Activated CD4-positive, alpha-beta T cell treated with anti-CD3 and anti-CD28 coated beads for 4 hours (primary cell): ENCODE data around the gene OFD1.

ENCODE experiments used
- DNase-seq, 2 donors: peaks; one replicate each; pipeline ENCODE4 v3.0.0-alpha.2; 2020

The OFD1 gene

DNA sequence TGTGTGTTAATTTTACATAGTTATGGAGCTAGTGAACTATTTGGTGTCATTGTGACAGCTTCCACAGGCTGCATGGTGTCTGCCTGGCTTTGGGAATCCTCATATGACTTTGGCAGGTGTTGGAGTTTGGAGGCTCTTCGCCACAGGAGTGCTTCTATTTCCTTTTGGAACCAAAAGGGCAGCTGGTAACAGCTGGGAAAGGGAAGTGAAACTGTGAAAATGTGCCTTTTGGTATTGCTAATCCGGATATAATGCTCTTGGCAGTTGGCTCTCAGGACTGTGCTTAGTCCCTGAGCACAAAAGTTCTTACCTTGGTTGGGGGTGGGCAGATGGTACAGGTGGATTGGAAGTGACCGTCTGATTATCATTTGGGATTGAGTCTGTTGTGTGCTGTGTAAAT lies 18.1 kb downstream of the OFD1 start:
- no peak for DNase-seq

DNA sequence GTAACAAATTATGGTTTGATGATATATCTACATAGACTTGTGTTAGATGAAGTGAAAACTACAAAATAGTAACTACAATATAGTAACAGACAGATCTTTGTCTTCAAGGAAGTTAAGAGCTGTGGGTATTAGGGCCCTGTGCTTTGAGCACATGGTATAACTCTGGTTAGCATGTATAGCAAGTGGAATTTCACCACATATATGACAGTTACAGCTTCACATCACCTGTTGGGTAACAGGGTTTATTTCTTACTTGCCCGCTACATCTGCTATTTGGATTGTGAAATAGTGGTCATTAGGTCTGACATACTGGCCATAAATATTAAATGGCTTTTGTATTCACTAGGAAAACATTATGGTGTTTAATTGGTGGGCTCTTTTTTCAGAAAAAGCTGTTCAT lies 20.2 kb downstream of the OFD1 start:
- no peak for DNase-seq

DNA sequence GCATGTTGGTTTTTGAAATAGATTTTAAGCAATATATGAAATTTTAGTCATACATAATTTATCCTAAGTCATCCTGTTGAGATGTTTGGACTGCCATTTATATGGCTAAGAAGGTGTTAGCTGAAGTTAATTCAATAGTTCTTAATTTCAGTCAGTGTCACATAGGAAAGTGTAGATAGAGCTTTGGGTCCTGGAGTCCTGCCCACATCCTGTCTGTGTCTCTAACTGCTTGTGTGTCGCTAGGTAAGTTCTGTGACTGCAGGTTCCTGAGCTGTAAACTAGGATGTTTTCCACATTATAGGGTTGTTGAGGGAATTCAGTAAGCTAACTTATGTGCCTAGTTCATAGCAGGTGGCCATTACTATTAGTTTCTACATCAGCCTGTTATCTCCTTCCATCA lies 20.7 kb downstream of the OFD1 start:
- DNase-seq, result no peak

DNA sequence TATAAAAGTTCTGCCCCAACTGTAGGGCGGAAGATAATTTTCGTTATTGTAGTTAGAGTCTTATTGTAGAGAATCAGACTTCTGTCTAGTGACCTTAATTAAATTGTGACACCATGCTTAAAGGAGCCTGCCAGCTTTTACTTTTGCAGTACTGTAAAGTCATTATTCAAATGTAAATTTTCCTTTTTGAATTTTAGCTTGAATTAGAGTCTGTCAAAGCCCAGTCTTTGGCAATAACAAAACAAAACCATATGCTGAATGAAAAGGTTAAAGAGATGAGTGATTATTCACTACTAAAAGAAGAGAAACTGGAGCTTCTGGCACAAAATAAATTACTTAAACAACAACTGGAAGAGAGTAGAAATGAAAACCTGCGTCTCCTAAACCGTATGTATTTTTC lies 21.8 kb downstream of the OFD1 start:
- DNase-seq, result no peak

DNA sequence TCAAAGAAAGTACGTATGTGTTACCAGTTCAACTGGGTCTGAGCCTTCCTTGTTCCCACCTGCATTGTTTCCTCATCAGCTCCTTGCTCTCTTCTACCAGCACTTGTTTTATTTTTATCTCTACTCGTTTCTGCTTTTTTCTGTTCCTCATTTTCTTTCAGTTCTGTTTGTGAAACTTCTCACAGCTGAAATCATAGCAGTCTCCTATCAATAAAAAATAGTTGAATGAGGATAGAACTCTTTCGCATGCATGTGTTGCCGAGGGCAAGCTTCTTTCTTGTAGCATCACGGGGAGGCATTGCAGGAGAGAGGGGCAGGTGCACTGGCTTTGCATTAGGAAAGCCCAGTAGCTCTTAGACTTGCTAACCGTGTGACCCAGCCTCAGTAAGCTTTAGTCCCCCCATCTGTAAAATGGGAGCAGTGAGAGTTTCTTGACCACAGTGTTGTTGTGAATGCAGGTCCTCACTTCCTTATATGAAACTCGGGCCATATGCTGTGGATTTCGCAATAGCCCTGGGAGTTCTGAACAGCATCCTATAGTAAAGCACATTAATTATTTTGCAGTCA lies 24.7 kb downstream of the OFD1 start:
- DNase-seq, result no peak

DNA sequence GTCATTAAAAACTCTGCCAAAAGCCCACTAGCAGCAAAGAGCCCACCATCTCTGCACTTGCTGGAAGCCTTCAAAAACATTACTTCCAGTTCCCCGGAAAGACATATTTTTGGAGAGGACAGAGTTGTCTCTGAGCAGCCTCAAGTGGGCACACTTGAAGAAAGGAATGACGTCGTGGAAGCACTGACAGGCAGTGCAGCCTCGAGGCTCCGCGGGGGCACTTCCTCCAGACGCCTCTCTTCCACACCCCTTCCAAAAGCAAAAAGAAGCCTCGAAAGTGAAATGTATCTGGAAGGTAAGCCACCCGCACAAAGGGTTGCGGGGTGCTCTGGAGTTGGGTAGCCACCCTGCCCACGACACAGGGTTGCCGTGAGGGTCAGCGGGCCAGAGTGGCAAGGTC lies 25.9 kb downstream of the OFD1 start:
- DNase-seq, result no peak

DNA sequence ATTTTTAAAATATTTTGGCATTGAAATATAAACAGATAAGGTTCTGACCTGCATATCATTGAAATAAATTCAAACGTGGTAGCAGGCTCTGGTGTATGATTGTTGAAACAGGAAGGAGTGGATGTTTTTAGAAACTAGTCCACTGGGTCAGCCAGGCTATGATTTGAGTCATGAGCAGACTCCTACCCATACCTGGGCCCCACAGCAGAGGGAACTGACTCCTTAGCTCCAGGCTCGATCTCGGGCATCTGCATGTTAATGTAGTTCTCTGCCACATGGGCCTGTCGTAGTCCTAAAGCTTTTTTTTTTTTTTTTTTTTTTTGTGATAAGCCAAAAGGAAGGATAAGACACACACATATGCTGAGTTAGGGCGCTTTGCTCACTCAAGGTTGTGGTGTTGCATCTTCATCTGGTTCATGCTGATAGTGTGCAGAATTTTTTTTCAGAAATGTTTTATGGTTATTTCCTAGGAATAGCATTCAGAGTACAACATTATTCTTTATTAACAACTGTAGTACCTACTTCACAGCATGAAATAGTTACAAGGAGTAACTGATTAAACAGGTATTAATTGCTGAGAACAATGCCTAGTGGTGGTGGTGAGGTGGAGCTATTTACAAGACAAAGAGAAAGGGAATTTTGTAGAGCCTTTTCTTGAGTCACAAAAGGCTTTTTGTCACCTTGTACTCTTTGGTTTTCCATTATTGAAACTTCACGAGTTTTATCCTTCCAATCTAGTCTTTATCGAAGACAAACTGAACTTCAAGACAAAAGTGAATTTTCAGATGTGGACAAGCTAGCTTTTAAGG lies 27.3 kb downstream of the OFD1 start:
- DNase-seq, result no peak

DNA sequence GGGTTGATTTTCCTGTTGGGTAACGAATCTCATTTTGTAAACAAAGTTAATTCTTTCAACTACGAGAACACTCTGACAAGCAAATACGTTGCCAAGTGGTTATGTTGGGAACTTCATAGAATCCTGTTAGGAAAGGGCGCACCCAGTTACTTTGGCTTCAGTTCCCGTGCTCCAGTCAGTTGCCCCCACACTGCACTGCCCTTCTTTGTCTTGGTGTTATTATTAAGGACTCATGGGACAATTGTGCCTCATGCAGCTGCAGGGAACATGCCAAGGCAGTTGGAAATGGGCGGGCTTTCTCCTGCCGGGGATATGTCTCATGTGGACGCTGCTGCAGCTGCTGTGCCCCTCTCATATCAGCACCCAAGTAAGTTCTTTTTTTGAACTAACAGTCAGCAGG lies 28.9 kb downstream of the OFD1 start:
- DNase-seq, result no peak

DNA sequence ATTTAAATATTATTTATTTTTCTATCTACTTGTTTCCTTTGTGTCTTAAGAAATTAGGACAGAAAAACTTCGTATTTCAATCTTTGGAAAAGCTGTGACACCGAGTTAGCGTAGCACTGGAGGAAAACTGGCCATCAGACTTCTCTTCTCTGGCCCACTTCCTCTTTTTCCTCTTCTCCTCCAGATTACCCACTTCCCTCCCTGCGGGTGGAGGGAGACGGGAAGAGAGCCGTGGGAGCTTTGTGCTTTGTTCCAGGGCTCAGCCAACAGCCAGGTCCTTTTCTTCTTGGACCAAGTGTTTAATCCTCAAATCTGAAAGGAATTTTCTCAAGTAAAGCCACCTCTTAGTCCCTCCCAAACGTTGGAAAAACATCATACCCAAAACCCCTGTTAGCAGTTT lies 29.7 kb downstream of the OFD1 start:
- DNase-seq, result no peak

DNA sequence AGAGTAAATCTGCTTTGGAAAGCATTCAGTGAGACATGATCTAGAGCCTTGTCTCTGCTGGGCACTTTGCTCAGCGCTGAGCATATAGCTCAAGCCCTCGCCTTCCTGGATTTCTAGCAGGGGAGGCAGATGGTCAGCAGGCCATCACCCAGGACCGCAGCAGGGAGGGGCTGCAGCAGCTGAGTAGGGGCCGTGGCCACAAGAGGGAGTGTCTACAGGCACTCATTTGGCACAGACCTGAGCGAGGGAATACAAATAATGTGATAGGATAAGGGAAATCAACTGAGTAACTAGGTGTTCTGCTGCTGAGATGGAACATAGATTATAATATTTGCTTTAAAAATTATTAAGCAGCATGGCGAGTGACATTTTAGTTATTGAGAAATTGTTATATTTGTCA lies 30.2 kb downstream of the OFD1 start:
- DNase-seq, result no peak

DNA sequence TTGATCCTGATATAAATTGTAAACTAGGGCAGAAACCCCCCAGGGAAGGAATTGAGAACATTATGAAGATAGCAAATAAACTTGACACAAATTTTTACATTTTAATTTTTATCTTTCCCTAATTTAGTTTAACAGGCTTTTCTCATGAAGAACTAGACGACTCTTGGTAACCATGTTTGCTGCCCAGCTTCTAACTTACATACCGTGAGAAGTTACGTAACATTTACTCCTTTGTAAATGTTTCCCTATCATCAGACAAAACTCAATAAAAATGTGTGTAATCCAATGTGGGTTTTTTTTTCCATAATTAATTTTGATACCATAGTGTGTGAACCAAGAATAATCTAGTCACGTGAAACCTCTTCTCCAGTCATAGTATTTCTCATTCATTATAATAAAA lies 34.4 kb downstream of the OFD1 start:
- no peak for DNase-seq

DNA sequence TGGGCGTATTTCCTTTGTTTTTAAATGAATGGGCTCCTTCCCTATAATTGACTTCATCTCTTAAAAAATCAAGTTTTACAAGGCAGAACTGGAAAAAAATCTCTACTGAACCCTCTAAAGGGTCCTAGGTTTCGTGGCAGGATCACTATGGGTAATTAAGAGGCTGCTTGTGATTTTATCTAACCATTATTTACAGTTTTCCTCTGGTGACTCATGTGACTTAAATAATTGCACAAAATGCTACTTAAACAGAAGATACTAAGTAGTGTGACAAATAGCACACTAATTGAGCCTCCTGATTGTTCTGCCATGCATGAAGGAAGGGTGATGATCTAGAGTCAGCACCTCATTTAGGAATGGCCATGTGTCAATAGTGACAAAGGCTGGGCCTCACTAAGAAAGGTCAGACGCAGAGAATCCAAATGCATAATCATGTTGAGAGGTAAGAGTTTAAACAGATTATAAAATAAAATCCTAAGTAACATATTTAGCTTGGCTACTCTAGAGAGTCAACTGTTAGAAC lies 35.5 kb downstream of the OFD1 start:
- DNase-seq, result no peak

DNA sequence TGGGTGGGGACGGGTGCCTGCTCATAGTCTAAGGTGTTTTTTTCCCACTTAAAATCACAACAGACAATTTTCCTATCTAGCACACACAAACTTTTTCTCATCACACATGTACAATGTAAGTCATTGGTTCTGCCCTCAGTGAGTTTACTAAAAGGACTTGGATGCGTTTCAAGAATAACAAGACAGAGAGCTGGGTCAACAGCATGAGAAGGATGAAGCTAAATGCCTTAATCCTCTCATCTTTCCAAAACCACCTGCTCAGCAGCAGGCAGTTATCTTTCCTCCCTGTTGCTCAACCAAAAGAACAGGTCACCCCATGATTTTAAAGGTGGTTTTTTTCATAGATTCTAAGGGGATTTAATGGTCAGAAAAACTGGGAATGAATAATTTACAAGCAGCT lies 40.1 kb downstream of the OFD1 start:
- no peak for DNase-seq

DNA sequence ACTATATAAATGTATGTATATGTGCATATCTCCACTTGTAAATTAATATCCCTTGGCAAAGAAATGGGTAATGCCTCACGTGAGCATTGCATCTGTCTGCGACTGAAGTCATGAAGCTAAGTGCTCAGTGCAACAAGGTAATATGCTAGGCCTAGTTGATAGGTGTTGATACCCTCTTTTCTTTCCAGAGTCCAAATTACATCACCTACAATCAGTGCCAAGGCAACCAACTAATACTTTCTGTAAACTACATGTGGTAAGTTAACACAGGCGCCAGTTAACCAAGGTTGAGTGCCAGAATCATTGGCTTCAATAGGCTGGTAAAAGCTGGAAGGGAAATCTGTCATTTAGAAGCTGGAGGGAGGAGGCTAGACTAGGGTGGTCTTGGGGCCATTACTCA lies 41.3 kb downstream of the OFD1 start:
- DNase-seq, result no peak

DNA sequence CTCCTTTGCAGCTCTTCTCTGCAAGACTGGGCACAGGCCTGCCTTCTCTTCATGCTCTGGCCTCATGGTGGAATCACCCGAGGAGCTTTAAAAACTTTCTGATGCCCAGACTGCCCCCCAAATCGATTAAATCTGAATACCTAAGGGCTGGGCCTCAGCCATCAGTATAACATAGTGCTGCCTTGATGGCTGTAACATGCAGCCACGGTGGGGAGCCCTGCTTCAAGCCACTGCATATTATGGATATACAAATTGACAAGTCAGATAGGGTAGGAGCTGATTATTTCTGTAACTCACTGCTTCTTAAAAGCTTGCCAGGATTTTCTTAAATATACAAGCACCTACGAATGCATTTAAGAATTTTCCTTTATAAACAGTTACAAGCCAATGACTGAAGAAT lies 41.8 kb downstream of the OFD1 start:
- no peak for DNase-seq

DNA sequence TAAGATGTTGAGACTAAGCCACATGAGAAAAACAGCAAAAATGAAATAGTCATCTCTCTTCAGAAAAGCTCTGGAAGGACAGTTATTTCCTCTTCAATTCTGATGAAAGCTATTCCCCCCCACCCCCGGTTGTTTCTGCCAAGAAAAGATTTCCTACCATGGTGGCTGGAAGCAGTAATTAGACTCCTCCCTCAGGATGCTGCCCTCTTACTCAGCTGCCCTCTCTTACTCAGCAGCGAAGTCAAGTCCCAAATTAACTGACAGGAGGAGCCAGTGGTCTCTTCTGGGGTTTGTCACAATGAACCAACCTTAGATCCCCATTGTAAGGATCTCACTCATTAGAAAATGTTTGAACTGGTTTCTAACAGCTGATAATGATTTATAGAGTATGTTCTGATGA lies 44.4 kb downstream of the OFD1 start:
- no peak for DNase-seq

DNA sequence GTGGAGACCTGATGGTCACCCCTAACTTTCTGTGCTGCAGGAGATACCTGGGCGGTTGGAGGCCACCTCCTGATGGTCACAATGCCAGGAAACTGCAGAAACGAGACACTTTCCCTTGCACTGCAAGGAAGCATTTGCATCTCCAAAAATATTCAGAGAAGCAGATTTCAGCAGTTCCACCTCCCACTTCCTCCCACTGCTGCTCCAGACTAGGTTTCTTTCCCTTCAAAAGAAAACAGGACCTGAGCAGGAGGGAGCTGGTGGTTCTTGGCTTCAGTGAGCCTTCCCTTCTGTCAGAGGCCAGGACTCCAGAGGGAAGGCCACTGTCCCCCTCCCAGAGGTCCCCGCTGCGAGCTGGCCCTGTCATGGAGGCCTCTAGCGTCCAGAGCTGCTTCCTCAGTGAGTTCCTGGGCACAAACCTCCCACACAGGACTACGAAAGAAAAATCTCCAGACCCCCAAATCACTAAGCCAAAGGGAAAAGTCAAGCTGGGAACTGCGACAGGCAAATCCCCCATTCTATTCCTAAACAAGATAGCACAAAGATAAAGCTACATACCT lies 46.4 kb downstream of the OFD1 start:
- no peak for DNase-seq

DNA sequence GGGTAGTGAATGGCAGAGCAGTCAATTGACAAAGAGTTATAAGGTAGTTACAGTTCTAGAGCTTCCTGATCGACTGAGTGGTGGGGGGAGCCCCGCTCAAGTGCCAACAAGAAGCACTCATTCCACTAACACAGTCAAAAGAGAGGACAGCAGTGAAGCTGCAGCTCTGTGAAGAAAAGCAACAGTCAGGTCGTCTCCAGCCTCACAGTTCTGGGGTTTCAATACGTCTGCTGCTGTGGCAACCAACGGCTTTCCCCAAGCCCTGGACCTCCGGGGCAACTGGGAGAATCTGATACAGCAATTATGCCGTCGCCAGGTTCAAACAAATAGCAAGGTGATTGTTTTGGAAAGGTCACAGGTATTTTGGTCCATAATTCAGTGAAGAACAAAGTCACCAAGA lies 51.5 kb downstream of the OFD1 start:
- DNase-seq, result no peak

DNA sequence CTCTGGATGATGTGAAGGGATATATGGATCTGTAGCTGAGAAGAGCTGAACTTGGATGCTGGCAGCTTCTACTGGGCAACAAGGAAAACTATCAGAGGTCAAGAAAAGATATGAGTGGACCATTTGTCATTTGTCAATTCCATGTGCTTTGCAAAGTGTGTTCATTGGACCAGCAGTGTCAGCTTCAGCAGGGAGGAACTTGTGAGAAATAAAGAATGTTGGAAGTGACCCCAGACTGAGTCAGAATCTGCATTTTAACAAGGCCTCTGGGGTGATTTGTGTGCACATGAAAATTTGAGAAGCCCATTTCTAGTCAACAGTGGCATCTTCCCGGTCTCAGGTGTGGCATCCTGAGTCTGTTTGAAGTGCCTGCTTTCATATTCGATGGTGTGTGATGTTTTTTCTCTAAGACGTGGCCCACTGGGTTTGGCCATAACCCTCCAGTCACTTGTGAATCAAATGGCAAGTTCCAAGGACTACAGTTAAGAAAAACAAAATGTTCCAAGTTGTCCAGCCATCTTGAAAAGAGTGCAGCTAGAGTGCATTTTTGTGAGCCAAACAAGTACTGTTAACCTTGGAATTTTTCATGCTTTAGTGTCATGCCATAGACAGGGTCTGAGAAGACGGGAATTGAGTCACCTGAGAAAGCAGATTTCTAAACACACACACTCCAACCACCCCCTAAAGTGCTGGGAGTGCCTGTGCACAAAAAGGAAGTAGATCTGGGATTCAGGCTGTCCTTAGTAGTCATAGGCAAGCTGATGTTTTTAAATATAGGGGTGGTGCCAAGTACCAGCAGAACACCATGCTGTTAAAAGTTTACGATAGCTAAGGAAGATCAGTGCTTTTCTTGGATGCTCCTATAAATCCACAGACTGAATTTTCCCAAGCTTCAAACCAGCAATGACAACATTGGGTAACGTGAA lies 55.9 kb downstream of the OFD1 start:
- DNase-seq, result no peak

DNA sequence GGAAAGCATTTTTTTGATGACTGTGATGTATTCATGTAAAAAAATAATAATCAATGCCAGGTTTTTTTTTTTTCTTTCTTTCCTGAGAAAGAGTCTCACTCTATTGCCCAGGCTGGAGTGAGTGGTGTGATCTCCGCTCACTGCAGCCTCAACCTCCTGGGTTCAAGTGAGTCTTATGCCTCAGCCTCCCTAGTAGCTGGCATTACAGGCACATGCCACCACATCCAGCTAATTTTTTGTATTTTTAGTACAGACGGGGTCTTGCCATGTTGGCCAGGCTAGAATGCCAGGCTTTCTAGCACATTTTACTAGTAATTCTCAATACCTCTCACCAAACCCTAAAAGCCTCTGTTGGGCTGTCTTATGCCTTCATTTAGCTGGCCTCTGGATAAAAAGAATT lies 56.6 kb downstream of the OFD1 start:
- no peak for DNase-seq

DNA sequence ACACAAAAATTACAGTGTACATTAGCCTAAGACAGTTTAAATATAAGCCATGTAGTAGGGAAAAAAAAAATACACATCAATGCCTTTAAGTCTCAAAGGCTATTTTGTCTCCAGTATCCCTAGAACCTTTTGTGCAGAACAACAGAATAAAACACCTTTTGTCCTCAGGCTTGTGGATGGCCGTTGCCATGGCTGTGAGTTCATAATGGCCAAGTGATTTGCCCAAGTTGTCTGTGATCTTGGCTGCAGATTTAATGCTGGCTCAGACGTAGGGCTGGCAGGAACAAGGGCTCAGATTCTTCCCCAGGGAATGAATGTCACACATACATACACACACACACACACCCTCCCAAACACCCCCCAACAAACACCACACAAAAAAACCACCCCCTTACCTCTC lies 57.0 kb downstream of the OFD1 start:
- no peak for DNase-seq

DNA sequence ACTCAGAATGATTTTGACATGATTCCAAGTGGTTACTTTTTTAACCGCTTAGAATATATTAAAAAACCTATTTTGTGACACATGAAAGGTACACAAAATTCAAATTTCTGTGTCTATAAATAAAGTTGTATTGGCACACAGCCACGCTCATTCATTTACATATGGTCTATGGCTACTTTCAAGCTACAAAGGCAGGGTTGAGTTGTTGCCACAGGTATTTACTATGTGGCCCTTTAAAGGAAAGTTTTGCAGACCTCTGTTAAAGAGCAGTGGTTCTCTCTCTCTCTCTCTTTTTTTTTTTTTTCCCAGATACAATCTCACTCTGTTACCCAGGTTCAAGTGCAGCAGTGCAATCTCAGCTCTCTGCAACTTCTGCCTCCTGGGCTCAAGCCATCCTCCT lies 59.3 kb downstream of the OFD1 start:
- DNase-seq, result no peak

DNA sequence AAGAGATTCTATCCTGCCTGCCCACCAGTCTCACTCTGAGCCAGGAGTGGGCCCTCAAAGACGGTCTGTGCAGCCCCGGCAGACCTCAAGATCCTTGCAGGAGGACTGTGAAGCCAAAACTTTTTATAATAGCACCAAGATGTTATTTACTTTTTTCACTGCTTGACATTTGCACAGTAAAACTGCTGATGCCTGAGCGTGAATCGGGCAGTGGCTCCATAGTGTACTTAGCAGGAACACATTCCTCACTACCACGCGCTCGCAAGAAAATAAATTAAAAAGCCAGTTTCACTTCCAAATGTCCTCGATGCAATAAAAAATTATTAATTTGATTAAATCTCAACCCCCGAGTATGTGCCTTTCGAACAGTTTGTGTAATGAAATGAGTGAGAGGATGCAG lies 59.9 kb downstream of the OFD1 start:
- DNase-seq, result no peak
